H1 (cell line): ENCODE results near the gene PREX1.

Experiments
- CTCF ChIP-seq, 3 experiments: IDR thresholded peaks; 1 replicate in 2 of 3; 2 replicates in 1 of 3; pipeline versions ENCODE4 v1.5.1 to v1.6.1; 2011; ENCODE audit warnings: low read length in 3 of 3, mild to moderate bottlenecking in 3 of 3, inconsistent platforms in 2 of 3, low read depth in 1 of 3, moderate library complexity in 1 of 3; ENCODE audit not compliant: insufficient read depth in 1 of 3; ENCODE audit errors: control extremely low read depth in 1 of 3
- EZH2 ChIP-seq: fragments of 200-600 bp; sonication (generic); IDR thresholded peaks from 2 replicates; pipeline ENCODE4 v1.7.1; 2012; ENCODE audit warnings: low read depth, mild to moderate bottlenecking, moderate library complexity, low read length, inconsistent platforms; ENCODE audit not compliant: severe bottlenecking
- KDM5A ChIP-seq: fragments of 200-600 bp; IDR thresholded peaks from 2 replicates; pipeline ENCODE4 v1.7.1; 2012; ENCODE audit warnings: mild to moderate bottlenecking, low read length, inconsistent platforms, mixed read lengths
- POLR2A ChIP-seq, 2 experiments: IDR thresholded peaks; 1 replicate in 1 of 2; 2 replicates in 1 of 2; pipeline ENCODE4 v1.6.1; 2011; ENCODE audit warnings: low read depth in 2 of 2, low read length in 2 of 2, mild to moderate bottlenecking in 2 of 2; ENCODE audit errors: control extremely low read depth in 1 of 2
- SIN3A ChIP-seq, 2 experiments: IDR thresholded peaks in 1 of 2; conservative IDR thresholded peaks in 1 of 2; 2 replicates each; pipeline ENCODE4 v1.6.1; 2011 to 2012; ENCODE audit warnings: low read length in 2 of 2, improper control_type of control experiment in 1 of 2, low read depth in 1 of 2, mild to moderate bottlenecking in 1 of 2
- SUZ12 ChIP-seq: fragments of 200-600 bp; sonication (generic); IDR thresholded peaks from 2 replicates; pipeline ENCODE4 v1.6.1; 2012; ENCODE audit warnings: mild to moderate bottlenecking, inconsistent platforms, low read length, moderate library complexity, mixed read lengths
- TCF12 ChIP-seq: IDR thresholded peaks from 2 replicates; pipeline ENCODE4 v1.6.1; 2011; ENCODE audit warnings: low read depth, mild to moderate bottlenecking, low read length

- TF ChIP-seq SIN3A (conservative IDR thresholded peaks at IDR 0.05 in 1 of 2, IDR thresholded peaks at IDR 0.05 in 1 of 2; ENCODE audit: low read depth in 1 of 2, low read length in 2 of 2) (no peak), CTCF (IDR thresholded peaks at IDR 0.05; ENCODE audit: control extremely low read depth in 1 of 3, insufficient read depth in 1 of 3, low read depth in 1 of 3, low read length in 3 of 3) (no peak), KDM5A (no peak), SUZ12 (no peak), TCF12 (no peak), EZH2 (no peak), POLR2A (IDR thresholded peaks at IDR 0.05; ENCODE audit: control extremely low read depth in 1 of 2, low read depth in 2 of 2, low read length in 2 of 2) (no peak)
These were observed 231.4 kb downstream of the PREX1 start for GRCh38 chr20:48596334-48596898.
